Coronary artery (tissue), 2 donors: ENCODE measurements around the gene GNA14.

Source experiments
- DNase-seq: peaks from one replicate; pipeline ENCODE4 v3.0.0-alpha.2; 2017; ENCODE audit warnings: low spot score
- H3K27ac ChIP-seq, 2 donors: fragments of 200-600 bp; sonication (generic); one replicate each; pipeline ENCODE4 v1.5.1; 2016 to 2019
- H3K4me3 ChIP-seq: fragments of 200-600 bp; sonication (generic); 2 replicates; pipeline ENCODE4 v1.5.1; 2016; ENCODE audit warnings: mild to moderate bottlenecking, moderate library complexity
- CTCF ChIP-seq: fragments of 200-600 bp; sonication (generic); IDR thresholded peaks from one replicate; pipeline ENCODE4 v1.5.1; 2019; ENCODE audit warnings: antibody characterized with exemption

Gene GNA14

DNA sequence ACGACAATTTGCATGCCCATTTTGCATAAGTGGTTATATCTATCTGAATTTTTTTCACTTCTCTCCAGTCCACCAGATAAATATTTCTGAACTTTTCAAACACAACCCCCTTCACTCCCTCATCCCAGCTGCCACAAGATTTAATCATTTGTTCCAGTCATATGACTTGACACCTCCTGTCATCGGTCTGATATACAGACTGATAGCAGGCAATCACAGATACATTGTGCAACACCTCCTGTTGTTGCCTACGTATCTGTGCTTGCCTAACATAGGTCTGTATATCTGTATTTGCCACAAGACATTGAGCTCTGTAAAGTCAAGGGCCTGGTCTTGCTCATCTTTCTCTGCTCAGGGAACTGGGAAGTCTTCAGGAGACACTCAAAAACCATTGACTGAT is 65.6 kb downstream of the GNA14 start:
- H3K27ac ChIP-seq, result no peak overlapping the region
- no peak for DNase-seq
- no peak overlapping the region for H3K4me3 ChIP-seq
- TF ChIP-seq CTCF, result no peak

DNA sequence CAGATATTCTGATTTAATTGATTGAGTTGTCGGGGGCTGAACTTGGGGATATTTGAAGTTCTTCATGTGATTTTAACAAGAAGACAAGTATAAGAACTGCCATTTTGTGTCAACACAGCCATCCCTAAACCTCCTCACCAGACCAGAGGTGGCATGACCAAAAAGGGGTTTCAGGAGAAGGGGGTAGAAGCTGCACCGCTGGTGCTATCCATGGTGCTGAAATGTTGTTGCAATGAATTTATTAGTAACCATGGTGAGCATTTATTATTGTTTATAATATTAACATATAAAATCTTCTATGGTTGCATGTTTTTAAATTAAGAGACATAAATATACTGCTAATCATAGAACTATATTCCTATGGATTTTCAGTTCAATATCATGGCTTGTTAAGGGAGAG is 72.3 kb downstream of the GNA14 start:
- DNase-seq, result no peak
- H3K4me3 ChIP-seq, result no peak overlapping the region
- TF ChIP-seq CTCF, result no peak
- no peak overlapping the region for H3K27ac ChIP-seq

DNA sequence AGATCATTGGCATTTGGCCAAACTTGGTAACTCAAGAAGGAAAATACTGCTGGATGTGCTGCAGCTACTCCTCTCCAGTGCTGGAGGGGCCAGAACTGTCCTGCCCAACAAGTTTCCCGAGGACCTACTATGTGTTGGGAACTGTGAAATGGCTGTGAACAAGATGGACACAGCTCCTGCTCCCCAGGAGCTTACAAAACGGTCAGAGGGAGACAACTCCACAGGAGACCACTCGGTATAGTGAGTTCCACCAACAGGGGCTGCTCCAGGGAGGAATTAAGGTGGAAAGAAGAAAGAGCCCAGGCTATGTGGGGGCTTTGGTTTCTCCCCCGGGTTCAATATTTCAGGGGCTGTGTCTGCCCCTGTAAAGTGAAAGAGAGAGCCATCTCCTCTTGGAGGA is 78.8 kb downstream of the GNA14 start:
- DNase-seq, result no peak
- Histone ChIP-seq H3K27ac (no peak overlapping the region), H3K4me3 (no peak overlapping the region)
- TF ChIP-seq CTCF, result no peak

- Histone ChIP-seq H3K4me3 (no peak overlapping the region), H3K27ac (no peak overlapping the region)
- no peak for TF ChIP-seq CTCF
- DNase-seq, result no peak
Measured at GRCh38 chr9:77563174-77563573, 84.9 kb downstream of the GNA14 start.

DNA sequence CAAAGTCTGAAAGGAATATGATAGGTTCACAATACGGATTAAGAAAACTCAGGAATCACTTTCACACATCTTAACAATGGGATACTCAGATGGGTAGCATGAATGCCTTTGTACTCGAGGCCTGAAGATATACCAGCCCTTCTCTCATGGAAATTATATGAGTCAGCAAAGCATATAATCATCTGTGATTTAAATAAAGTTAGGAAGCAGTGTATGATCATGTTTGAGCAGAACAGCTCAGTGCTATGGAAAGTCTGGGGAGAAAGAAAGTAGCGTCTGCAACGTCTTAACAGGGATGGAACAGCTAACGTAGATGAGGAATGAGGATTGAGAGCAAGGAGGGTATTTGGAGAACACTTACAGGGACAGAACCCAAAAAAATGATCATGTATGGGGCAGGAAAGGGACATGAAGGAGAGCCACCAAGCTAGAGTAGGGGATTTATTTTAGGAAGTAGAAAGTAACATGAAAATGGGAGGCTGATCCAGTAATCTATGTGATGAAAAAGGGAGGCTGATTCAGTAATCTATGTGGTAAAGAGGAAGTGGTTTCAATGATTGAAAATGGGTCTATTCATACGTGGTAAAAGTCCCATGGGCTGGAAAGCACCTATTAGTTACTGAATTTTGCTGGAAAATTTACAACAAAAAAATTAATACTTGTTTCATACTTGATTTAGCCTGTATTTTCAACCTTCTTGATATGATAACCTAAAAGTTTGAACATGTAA is 85.9 kb downstream of the GNA14 start:
- Histone ChIP-seq H3K4me3 (no peak overlapping the region), H3K27ac (no peak overlapping the region)
- DNase-seq, result no peak
- no peak for TF ChIP-seq CTCF

- H3K27ac ChIP-seq, result no peak overlapping the region
- no peak for TF ChIP-seq CTCF
- H3K4me3 ChIP-seq, result no peak overlapping the region
- DNase-seq, result no peak
Measured at GRCh38 chr9:77561331-77562018, 86.6 kb downstream of the GNA14 start.

- TF ChIP-seq CTCF, result no peak
- no peak overlapping the region for H3K27ac ChIP-seq
Measured at GRCh38 chr9:77556396-77556795, 91.7 kb downstream of the GNA14 start.

More at GRCh38 chr9:77556396-77556795, 91.7 kb downstream of the GNA14 start:
- H3K4me3 ChIP-seq, result no peak overlapping the region
- DNase-seq, result no peak
